Sigmoid colon (tissue), 7 donors: Measurements from ENCODE around the gene DEDD. TPM values are rescaled to one million over a fixed set of nuclear protein-coding genes. Genes with fewer than 3 reads are reported as not detected.

Source experiments
- DNase-seq: peaks from one replicate; pipeline ENCODE4 v3.0.0-alpha.2; 2019
- H3K27ac ChIP-seq, 4 donors: fragments of 200-600 bp; sonication (generic); one replicate each; pipeline ENCODE4 v1.5.1; 2016 to 2019; ENCODE audit warnings: mild to moderate bottlenecking in 1 of 4
- H3K27me3 ChIP-seq, 3 donors: fragments of 200-600 bp; sonication (generic); one replicate each; pipeline ENCODE4 v1.5.1; 2019; ENCODE audit warnings: mild to moderate bottlenecking in 1 of 3
- H3K36me3 ChIP-seq, 4 donors: fragments of 200-600 bp; sonication (generic); one replicate each; pipeline ENCODE4 v1.5.1; 2016 to 2019
- H3K4me1 ChIP-seq, 4 donors: fragments of 200-600 bp; sonication (generic); one replicate each; pipeline ENCODE4 v1.5.1; 2017 to 2019
- H3K4me3 ChIP-seq, 4 donors: fragments of 200-600 bp; sonication (generic); one replicate each; pipeline ENCODE4 v1.5.1; 2017 to 2019; ENCODE audit warnings: mild to moderate bottlenecking in 2 of 4, moderate library complexity in 1 of 4
- H3K9me3 ChIP-seq, 4 donors: fragments of 200-600 bp in 3 of 4; sonication (generic) in 3 of 4; one replicate each; pipeline versions ENCODE4 v1.5.1 to v1.6.1; 2013 to 2019
- CTCF ChIP-seq, 4 experiments: fragments of 450-650 bp in 3 of 4; fragments of 200-600 bp in 1 of 4; IDR thresholded peaks; one replicate each; pipeline ENCODE4 v1.5.1; 2016 to 2019; ENCODE audit warnings: antibody characterized with exemption in 4 of 4, mild to moderate bottlenecking in 3 of 4, moderate library complexity in 2 of 4
- EP300 ChIP-seq, 4 donors: sonication (generic); formaldehyde crosslinking; IDR thresholded peaks; one replicate each; pipeline ENCODE4 v1.6.1; 2017; ENCODE audit warnings: antibody characterized with exemption in 4 of 4
- POLR2A ChIP-seq, 2 donors: fragments of 450-650 bp; IDR thresholded peaks; one replicate each; pipeline ENCODE4 v1.6.1; 2016; ENCODE audit warnings: antibody characterized with exemption in 2 of 2, mild to moderate bottlenecking in 2 of 2, moderate library complexity in 2 of 2
- POLR2AphosphoS5 ChIP-seq, 4 donors: sonication (generic); formaldehyde crosslinking; IDR thresholded peaks; one replicate each; pipeline ENCODE4 v1.6.1; 2017; ENCODE audit warnings: antibody characterized with exemption in 4 of 4
- WGBS, 2 donors: extraction: QIAGEN DNeasy Blood & Tissue Kit; methylation state at CpG; one replicate each; pipeline ENCODE4 v1.1.7; 2013; 5-methylcytosine and 5-hydroxymethylcytosine counted together
- intact Hi-C: fragments of 100-400 bp; cut with DNase I; formaldehyde crosslinking; loops from one replicate; pipeline ENCODE4 v1.15.1; 2023
- polyA plus RNA-seq, 3 donors: library from polyadenylated mRNA; stranded (reverse); fragments of 200-250 nt; gene quantifications; one replicate each; pipeline ENCODE4 v1.2.3, GENCODE V29; 2013
- total RNA-seq, 4 donors: library from RNA; depleted of rRNA; stranded (reverse); fragments of >200 nt; gene quantifications; one replicate each; pipeline ENCODE4 v1.1.0, GENCODE V29; 2016
- donor health status: healthy with polysubstance abuse.
- donor health status: Bipolar disorder and iron deficiency.
- donor health status: healthy.

Gene DEDD
- total and polyA plus RNA-seq, 7 donors: 24.0 to 34.2 (median 30.5) TPM

DNA sequence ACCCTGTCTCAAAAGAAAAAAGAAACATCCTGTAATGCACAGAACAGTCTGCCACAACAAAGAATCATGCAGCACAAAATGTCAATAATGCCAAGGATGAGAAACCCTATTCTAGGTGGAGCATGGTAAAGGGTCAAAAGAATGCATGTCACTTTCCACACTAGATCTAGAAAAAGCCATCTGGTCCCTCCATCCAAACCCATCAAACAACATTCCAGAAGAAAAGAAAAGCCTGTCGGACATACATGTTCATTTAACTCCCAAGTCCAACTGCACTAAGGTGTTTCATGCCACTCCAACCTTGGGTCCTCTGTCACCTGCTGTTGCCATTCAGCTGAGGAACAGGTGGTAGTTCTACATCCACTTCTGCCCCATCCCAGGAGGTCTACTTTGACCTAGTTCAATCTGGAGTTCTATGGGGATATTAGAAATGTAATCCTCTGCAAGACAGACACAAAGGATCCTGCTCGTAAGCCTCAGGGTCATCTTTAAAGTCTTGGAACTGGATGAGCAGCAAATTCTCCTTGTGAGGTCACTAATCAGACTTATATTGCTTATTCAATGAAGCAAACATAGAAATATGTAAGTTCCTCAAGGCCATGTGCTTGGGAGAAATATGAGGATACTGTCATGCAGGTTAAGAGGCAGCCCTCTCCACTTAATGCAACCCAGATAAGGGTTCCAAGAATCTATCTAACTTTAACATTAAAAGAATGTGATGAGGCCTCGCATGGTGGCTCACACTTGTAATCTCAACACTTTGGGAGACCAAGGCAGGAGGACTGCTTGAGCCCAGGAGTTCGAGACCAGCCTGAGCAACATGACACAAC, 3.7 kb downstream of the DEDD start:
- intact Hi-C loops: no loop called here
- TF ChIP-seq POLR2A (IDR thresholded peaks at IDR 0.05): no peak
- TF ChIP-seq CTCF (IDR thresholded peaks at IDR 0.05): no peak
- no peak for TF ChIP-seq POLR2AphosphoS5 (IDR thresholded peaks at IDR 0.05)
- TF ChIP-seq EP300 (IDR thresholded peaks at IDR 0.05): no peak
- Histone ChIP-seq H3K27me3 (no peaks in the 10 kb centered on the region), H3K9me3 (no peaks in the 10 kb centered on the region), H3K36me3 (peaks cover 10 to 62% (median 29%) of the 10 kb centered on the region in 4 donors), H3K27ac (no peak overlapping the region), H3K4me1 (peaks cover 0 to 46% (median 41%) of the 10 kb centered on the region in 4 donors), H3K4me3 (no peak overlapping the region)
- WGBS, 2 donors: 96 to 98% methylated on average over 4 of the region's 4 CpGs
- DNase-seq: no peak

- TF ChIP-seq CTCF (IDR thresholded peaks at IDR 0.05) (no peak), EP300 (IDR thresholded peaks at IDR 0.05) (no peak), POLR2AphosphoS5 (IDR thresholded peaks at IDR 0.05) (no peak), POLR2A (IDR thresholded peaks at IDR 0.05) (no peak)
- Histone ChIP-seq H3K27me3 (no peaks in the 10 kb centered on the region), H3K4me3 (no peak overlapping the region), H3K27ac (no peak overlapping the region), H3K4me1 (peaks cover 0 to 39% (median 35%) of the 10 kb centered on the region in 4 donors), H3K9me3 (no peaks in the 10 kb centered on the region), H3K36me3 (peaks cover 10 to 74% (median 40%) of the 10 kb centered on the region in 4 donors)
- DNase-seq: no peak
- intact Hi-C loops: no loop called here
- 83 to 88% methylated on average over 2 of the region's 2 CpGs for WGBS, 2 donors
These were observed 4.8 kb downstream of the DEDD start for GRCh38 chr1:161127649-161128048.

GRCh38 chr1:161122967-161123366, 9.5 kb downstream of the DEDD start:
- peaks cover 2 to 83% (median 56%) of the 10 kb centered on the region in 4 donors for H3K36me3 ChIP-seq
- H3K9me3 ChIP-seq: no peaks in the 10 kb centered on the region
- no peak for DNase-seq
- WGBS, 2 donors: 89% methylated on average over 6 of the region's 6 CpGs
- no peaks in the 10 kb centered on the region for H3K27me3 ChIP-seq
- intact Hi-C loops: no loop called here
- no peak overlapping the region for H3K4me3 ChIP-seq
- peaks cover 0 to 42% (median 32%) of the 10 kb centered on the region in 4 donors for H3K4me1 ChIP-seq
- TF ChIP-seq EP300 (IDR thresholded peaks at IDR 0.05): no peak
- no peak for TF ChIP-seq POLR2A (IDR thresholded peaks at IDR 0.05)
- TF ChIP-seq CTCF (IDR thresholded peaks at IDR 0.05): no peak
- no peak for TF ChIP-seq POLR2AphosphoS5 (IDR thresholded peaks at IDR 0.05)
- H3K27ac ChIP-seq: no peak overlapping the region

DNA sequence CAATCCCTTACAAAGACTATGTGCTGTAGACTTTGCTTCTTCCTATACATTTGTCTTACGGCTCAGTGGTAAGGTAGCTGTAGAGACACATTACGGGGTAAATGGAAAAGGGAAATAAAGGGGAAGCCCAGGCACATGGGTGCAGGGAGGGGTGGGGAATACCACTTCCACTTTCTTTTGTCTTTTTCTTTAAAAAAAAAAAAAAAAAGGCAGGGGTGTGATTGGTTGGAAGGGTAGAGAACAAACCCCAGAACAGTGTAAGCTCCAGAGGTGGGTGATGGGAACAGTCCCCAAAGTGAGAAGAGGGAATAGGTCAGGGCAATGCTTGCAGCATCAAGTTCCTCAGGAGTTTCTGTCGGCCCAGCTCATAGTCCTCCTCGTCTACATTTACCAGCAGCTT, 10.6 kb downstream of the DEDD start:
- Histone ChIP-seq H3K4me3 (no peak overlapping the region), H3K27me3 (no peaks in the 10 kb centered on the region), H3K4me1 (peaks cover 0 to 36% (median 26%) of the 10 kb centered on the region in 4 donors), H3K9me3 (no peaks in the 10 kb centered on the region), H3K36me3 (peaks cover 0 to 72% (median 46%) of the 10 kb centered on the region in 4 donors), H3K27ac (no peak overlapping the region)
- no peak for DNase-seq
- TF ChIP-seq EP300 (IDR thresholded peaks at IDR 0.05) (no peak), CTCF (IDR thresholded peaks at IDR 0.05) (no peak), POLR2A (IDR thresholded peaks at IDR 0.05) (no peak), POLR2AphosphoS5 (IDR thresholded peaks at IDR 0.05) (no peak)
- intact Hi-C loops: no loop called here
- WGBS, 2 donors: 75 to 81% methylated on average over 4 of the region's 4 CpGs
